ENCODE results near the gene PRSS2. TPM values are rescaled to one million over a fixed set of nuclear protein-coding genes. Genes with fewer than 3 reads are reported as not detected.
"Not testable (repeated sequence)": the region's sequence is repeated elsewhere in the genome, so short reads cannot be mapped to it uniquely, and the experiment has no call there.

The PRSS2 gene
- total RNA-seq, 1 experiment from 2014 or later, result not detected

DNA sequence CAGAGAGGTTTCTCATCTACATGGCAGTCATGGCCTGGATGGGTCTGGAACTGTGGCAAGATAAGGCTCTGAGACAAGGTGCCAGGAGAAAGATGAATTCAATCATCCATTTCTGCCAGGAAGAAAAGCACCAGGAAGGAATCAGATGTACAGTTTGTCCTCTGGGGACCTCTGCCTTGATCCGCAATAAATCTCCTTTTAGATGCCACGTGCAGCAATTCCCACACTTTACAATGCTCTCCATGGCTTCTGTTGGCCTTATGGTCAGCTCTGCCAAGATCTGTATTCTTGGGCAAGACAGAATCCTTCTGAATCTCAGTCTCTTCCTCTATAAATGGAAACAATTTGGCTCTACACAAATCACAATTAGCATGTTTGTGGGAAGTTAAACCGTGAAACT, 12.5 kb upstream of the PRSS2 start:
- not testable (repeated sequence) for DNase-seq (ENCODE audit: low read depth)

- DNase-seq (ENCODE audit: low read depth), result no peak
These were observed 11.3 kb upstream of the PRSS2 start for GRCh38 chr7:142759433-142759832.

GRCh38 chr7:142760071-142760642, 10.6 kb upstream of the PRSS2 start:
- no peak for DNase-seq (ENCODE audit: low read depth)

DNA sequence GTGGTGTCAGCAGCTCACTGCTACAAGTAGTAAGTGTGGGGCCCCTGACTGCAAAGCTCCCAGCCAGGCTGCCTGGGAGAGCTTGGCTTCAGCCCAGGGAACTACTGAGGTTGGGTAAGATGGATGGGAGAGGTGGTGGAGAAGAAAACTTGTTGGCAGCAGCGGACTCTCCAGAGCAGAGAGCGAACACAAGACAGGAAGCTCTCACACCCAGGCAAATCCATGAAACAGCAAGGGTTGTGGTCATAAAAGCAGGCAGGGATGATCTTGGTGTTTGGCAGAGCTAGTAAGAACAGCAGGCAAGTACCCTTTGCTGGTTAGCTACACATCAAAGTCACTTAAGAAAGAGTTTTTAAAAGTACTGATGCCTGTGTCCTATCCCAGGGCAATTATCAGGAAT, 9.2 kb upstream of the PRSS2 start:
- not testable (repeated sequence) for DNase-seq (ENCODE audit: low read depth)

DNA sequence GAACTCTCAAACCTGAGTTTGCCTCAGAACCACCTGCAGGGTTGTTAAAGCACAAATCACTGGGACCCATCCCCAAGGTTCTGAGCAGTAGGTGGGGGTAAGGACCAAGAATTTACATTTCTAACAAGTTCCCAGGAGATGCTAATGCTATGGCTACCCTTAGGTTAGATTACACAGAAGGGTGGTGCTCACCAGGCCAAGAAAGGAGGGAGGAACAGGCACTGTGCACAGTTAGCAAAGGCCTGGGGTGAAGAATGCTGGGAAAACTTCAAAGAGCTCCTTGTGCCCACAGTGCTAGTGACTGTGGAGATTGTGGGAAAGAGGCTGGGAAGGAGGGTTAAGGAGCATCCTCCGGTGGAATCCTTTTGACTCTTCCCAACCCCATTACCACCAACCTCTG, 8.7 kb upstream of the PRSS2 start:
- DNase-seq (ENCODE audit: low read depth), result no peak

DNA sequence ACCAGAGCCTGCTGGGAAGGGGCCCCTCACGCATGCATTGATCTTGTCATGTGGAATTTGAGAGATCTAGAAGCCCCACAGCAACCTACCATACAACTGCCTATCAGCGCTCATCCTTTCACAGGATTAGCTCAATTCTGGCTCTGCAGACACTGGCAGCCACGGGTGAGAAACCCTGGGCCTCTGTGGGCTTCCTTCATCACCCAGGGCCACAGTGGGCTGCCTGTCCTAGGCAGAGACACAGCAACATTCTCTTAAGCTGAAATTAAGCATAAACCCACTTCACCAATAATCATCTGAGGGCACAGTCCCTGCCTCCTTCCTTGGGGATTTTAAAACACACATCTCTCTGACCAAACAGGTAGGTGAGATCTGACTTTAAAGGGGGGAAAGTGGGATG, 3.3 kb upstream of the PRSS2 start:
- DNase-seq (ENCODE audit: low read depth), result no peak

- DNase-seq (ENCODE audit: low read depth), result no peak
These were observed 2.9 kb upstream of the PRSS2 start for GRCh38 chr7:142767861-142768260.

DNA sequence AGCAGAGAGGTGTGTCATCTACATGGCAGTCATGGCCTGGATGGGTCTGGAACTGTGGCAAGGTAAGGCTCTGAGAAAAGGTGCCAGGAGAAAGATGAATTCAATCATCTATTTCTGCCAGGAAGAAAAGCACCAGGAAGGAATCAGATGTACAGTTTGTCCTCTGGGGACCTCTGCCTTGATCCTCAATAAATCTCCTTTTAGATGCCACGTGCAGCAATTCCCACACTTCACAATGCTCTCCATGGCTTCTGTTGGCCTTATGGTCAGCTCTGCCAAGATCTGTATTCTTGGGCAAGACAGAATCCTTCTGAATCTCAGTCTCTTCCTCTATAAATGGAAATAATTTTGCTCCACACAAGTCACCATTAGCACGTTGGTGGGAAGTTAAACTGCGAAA, 1.9 kb upstream of the PRSS2 start:
- not testable (repeated sequence) for DNase-seq (ENCODE audit: low read depth)

GRCh38 chr7:142771353-142771723, 568 bp downstream of the PRSS2 start:
- no peak for DNase-seq (ENCODE audit: low read depth)

- DNase-seq (ENCODE audit: low read depth), result no peak
These were observed 1.3 kb downstream of the PRSS2 start for GRCh38 chr7:142772051-142772450.

DNA sequence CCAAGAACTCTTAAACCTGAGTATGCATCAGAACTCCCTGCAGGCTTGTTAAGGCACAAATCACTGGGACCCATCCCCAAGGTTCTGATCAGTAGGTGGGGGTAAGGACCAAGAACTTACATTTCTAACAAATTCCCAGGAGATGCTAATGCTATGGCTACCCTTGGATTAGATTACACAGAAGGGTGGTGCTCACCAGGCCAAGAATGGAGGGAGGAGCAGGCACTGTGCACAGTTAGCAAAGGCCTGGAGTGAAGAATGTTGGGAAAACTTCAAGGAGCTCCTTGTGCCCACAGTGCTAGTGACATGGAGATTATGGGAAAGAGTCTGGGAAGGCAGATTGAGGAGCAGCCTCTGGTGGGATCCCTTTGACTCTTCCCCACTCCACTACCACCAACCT, 1.9 kb downstream of the PRSS2 start:
- DNase-seq (ENCODE audit: low read depth), result no peak

DNA sequence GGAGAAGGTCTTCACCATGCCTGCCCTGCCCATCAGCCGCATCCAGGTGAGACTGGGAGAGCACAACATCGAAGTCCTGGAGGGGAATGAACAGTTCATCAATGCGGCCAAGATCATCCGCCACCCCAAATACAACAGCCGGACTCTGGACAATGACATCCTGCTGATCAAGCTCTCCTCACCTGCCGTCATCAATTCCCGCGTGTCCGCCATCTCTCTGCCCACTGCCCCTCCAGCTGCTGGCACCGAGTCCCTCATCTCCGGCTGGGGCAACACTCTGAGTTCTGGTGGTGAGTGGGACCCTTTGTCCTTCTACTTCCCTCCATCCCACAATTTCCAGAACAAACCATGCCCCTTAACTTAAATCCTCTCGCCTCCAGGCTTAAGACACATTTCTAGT, 2.5 kb downstream of the PRSS2 start:
- no peak for DNase-seq (ENCODE audit: low read depth)

DNA sequence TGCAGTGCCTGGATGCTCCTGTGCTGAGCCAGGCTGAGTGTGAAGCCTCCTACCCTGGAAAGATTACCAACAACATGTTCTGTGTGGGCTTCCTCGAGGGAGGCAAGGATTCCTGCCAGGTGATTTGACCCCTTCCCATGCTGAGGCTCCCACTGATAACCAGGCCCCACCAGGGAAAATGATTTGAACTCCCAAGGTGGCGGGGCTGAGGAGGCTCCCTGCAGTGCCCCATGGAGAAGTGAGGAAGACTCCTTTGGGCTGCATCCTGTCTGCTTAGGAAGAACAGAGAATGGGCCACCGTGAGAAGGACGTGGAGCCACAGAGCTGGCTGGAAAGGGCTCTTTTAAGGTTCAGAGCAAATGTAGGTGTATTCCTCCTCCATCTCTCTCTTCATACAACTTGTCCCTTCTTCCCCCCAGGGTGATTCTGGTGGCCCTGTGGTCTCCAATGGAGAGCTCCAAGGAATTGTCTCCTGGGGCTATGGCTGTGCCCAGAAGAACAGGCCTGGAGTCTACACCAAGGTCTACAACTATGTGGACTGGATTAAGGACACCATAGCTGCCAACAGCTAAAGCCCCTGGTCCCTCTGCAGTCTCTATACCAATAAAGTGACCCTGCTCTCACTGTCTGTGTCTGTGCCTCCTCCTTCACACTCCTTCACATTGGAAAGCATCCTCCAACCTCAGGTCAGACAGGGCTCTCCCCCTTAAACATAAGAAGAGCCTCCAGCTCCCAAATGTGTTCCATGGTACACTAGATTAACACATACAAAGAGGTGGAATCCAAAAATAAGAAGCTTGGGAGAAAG, 3.4 kb downstream of the PRSS2 start:
- DNase-seq (ENCODE audit: low read depth), result no peak

DNA sequence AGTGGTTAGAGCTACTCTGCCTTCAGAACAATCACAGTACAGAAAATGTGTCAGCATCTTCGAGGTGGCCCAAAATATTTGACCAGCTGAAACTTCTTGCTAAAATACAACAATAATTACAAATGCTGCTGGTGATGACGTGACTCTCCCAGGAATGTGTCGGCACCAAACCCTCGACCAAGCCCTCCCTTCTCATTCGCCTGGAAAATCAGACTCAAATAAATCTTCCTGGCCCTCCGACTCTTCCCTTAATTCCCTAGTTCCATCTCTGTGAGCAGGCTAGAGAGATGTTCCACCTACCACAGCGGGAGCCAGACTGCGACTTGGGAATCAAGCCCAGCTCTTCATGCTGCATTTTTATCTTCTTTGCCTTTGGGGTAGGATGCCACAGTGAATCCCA, 4.1 kb downstream of the PRSS2 start:
- no peak for DNase-seq (ENCODE audit: low read depth)

DNA sequence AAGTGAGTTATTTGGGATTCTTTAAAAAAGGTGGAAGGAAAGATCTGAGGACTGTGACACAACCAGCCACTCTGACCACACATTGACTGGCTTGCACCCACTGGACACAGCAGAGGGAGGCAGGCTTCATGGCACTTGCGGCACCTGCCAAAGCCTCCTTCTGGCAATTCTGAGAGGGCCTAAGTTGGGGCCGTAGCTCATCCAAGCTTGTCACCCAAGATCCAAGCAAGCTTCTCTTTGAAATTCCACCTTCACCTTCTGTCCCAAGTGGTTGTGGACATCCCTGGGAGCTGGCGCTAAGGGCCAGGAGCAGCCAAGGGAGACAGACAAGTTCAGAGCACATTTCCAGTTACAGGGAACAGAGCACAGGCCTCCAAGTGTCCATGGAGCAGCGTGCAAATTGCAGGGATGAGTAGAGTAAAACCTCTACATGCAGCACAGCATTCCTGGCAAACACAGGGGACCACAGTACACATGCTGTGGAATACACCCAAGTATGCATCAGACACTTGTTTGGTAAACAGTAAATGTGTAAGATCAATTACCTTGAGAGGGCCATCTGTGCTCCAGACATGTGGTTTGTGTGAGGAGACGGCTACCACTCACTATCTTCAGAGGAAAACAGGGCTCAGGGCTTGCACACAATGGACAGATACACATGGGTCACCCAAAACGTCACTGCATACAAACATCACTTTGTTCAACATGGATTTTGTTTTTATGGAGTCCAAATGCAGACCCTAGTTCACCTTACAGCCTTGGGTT, 4.8 kb downstream of the PRSS2 start:
- not testable (repeated sequence) for DNase-seq (ENCODE audit: low read depth)

- peak; percentile 37 for DNase-seq (ENCODE audit: low read depth)
These were observed 5.6 kb downstream of the PRSS2 start for GRCh38 chr7:142776206-142776844.

DNA sequence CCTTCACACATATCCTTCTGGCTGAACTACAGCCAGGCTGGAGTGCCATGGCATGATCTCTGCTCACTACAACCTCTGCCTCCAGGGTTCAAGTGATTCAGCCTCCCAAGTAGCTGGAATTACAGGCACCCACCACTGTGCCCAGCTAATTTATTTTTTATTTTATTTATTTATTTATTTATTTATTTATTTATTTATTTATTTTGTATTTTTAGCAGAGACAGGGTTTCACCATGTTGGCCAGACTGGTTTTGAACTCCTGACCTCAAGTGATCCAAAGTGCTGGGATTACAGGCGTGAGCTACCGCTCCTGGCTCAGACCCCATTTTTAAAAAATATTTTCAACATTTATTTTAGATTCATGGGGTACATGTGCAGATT, 6.1 kb downstream of the PRSS2 start:
- not testable (repeated sequence) for DNase-seq (ENCODE audit: low read depth)

- no peak for DNase-seq (ENCODE audit: low read depth)
These were observed 6.5 kb downstream of the PRSS2 start for GRCh38 chr7:142777318-142777717.

DNA sequence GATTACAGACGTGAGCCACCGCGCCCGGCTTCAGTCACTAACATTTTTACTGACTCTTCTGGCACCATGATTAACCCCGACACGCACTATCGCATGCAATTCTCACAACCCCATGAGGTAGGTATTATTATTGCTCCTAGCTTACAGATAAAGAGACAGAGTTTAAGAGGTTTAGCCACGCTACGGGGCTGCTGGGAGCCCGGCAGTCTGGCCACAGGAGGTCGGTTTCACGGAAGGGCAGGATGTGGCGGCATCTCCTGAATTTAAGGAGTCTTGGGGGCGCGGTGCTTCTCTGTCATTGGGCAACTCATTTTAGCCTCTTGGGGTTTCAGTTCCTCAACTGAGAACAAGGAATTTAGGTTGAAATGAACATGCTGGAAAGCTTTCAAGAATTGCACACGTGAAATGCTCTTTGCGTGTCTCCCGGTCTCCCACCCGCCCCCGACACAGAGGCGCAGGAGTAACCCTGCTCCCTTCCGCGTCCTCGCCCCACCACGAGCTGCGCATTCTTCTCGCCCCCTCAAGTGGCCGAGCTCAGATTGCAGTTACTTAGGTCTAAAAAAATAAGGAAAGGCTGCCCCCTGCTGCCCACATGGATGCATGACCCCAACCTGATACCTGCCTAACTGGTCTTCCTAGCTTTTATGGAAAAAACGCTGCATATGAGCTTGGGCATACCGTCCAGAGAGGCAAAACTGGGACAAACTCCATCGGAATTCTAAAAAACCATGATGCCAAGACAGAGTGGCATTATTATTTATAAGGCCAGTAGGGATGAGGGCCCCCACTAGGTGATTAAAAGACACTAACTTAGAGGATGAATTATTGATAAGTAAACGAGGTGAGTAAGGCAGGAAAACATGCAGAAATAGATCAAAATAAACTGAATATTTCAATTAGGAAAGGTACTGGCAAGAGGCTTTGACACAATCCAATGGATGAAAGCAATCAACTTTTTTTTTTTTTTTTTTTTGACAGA, 12.4 kb downstream of the PRSS2 start:
- DNase-seq (ENCODE audit: low read depth), result peak; percentile 92

- no peak for DNase-seq (ENCODE audit: low read depth)
These were observed 13.3 kb downstream of the PRSS2 start for GRCh38 chr7:142784096-142784495.

DNA sequence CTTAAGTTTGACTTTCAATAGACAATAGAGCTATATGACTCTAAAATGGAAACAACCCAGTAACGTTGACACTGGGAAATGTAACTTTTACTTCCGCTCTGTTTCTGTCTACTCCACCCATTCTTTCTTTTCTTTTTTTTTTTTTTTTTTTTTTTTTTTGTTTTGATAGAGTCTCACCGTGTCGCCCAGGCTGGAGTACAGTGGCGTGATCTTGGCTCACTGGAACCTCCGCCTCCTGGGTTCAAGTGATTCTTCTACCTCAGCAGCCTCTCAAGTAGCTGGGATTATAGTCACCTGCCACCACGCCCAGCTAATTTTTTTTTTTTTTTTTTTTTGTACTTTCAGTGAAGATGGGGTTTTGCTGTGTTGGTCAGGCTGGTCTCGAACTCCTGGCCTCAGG, 13.9 kb downstream of the PRSS2 start:
- DNase-seq (ENCODE audit: low read depth), result no peak

Measured in LHCN-M2 (cell line).